ENCODE results near the gene NHLRC1.

DNA sequence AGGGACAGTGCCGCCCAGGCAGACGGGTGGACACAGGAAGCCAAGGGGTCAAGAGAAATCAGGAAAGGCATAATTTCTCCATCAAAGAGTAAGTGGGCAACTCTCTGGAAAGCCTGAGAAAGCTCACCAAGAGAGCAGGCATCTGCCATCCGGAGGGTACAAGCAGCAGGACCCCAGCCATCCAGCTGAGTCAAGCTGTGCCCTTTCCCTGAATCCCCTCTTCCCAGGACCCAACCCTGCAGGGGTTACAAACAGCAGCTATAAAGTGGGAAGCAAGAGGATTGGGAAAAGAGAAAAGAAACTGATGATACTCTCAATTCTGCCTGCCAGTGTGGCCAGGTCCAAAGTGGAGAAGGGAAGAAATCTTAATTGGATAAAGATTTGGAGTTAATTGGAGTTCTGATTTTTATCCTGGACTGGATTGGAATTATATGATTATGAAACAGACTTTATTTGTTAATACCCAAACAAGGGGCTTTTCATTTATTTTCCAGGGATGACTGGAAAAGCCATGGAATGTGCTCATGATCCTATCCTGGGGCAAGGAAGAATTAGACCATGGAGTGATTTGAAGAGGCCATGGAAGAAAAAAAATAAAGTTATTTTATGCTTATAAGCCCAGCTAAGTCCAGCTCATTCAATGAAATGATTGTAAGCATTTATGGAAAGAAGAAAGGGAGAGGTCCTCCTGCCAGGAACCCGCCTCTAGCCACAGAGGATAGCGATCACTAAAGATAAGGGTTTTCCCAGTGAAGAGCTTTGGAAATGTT is 34.9 kb downstream of the NHLRC1 start:
- no peak for TF ChIP-seq YY1 (IDR thresholded peaks at IDR 0.05; ENCODE audit: insufficient read depth, insufficient read length)
- TF ChIP-seq ZNF274 (IDR thresholded peaks at IDR 0.05; ENCODE audit: low read depth, low read length) = no peak
